Muscle of leg (tissue), 16 donors: Measurements from ENCODE around the gene ACADS. TPM values are rescaled to one million over a fixed set of nuclear protein-coding genes. Genes with fewer than 3 reads are reported as not detected.

Source experiments
- DNase-seq: peaks from one replicate; pipeline ENCODE4 v3.0.0; 2013
- H3K27ac ChIP-seq: one replicate; pipeline ENCODE4 v1.5.1; 2013; ENCODE audit warnings: mild to moderate bottlenecking, low read length, control low read depth
- H3K27me3 ChIP-seq: one replicate; pipeline ENCODE4 v1.6.1; 2013; ENCODE audit warnings: low read length; ENCODE audit not compliant: control insufficient read depth, insufficient read depth
- H3K36me3 ChIP-seq: one replicate; pipeline ENCODE4 v1.6.1; 2013; ENCODE audit warnings: low read length; ENCODE audit not compliant: control insufficient read depth, insufficient read depth
- H3K4me1 ChIP-seq: one replicate; pipeline ENCODE4 v1.6.1; 2013; ENCODE audit warnings: low read length; ENCODE audit not compliant: control insufficient read depth, insufficient read depth
- H3K4me3 ChIP-seq: one replicate; pipeline ENCODE4 v1.5.1; 2013; ENCODE audit warnings: low read length, control low read depth
- H3K9me3 ChIP-seq: replicated peaks from 2 replicates; pipeline ENCODE4 v1.6.1; 2013; ENCODE audit warnings: low read depth, low read length; ENCODE audit not compliant: control insufficient read depth
- WGBS: methylation state at CpG from one replicate; pipeline ENCODE4 v1.1.5; 2013; ENCODE audit warnings: missing lambda C conversion rate; ENCODE audit not compliant: insufficient coverage; 5-methylcytosine and 5-hydroxymethylcytosine counted together
- long read RNA-seq, 11 donors: transcript quantifications; one replicate each; lab custom pipeline, GENCODE V29; 2026
- polyA plus RNA-seq, 8 donors: library from polyadenylated mRNA; unstranded; fragments of 120-200 nt; gene quantifications; one replicate each; pipeline versions ENCODE4 v1.2.1 to v1.2.3, GENCODE V29; 2013; ENCODE audit warnings: inconsistent platforms in 1 of 8, low replicate concordance in 1 of 8; ENCODE audit not compliant: insufficient read length in 8 of 8, insufficient read depth in 1 of 8
- total RNA-seq: library from RNA; stranded (reverse); fragments of 120-200 nt; gene quantifications from one replicate; pipeline ENCODE4 v1.2.4, GENCODE V29; 2013

ACADS gene
- total RNA-seq (20.6 TPM), polyA plus RNA-seq (10 to 100 TPM; 13.1 to 22.7 (median 18.9) TPM)
- long read RNA-seq, donor 1 = 0 reads
- long read RNA-seq, donor 2 = 0 reads
- long read RNA-seq, donor 3, transcript ACADS-201 (10 exons, 1,950 nt) = major isoform, 12 of 14 reads
- long read RNA-seq, donor 3, partial matches to known transcripts = 0 of 14 reads
- long read RNA-seq, donor 3, other reads (novel, unspliced or antisense) = 0 of 14 reads
- long read RNA-seq, donor 4, transcript ACADS-201 (10 exons, 1,950 nt) = major isoform, 5 of 6 reads
- long read RNA-seq, donor 4, partial matches to known transcripts = 0 of 6 reads
- long read RNA-seq, donor 4, other reads (novel, unspliced or antisense) = 0 of 6 reads
- long read RNA-seq, donor 5, transcript ACADS-201 (10 exons, 1,950 nt) = major isoform, 19 of 19 reads
- long read RNA-seq, donor 5, partial matches to known transcripts = 0 of 19 reads
- long read RNA-seq, donor 5, other reads (novel, unspliced or antisense) = 0 of 19 reads
- long read RNA-seq, donor 6, transcript ACADS-201 (10 exons, 1,950 nt) = major isoform, 17 of 17 reads
- long read RNA-seq, donor 6, partial matches to known transcripts = 0 of 17 reads
- long read RNA-seq, donor 6, other reads (novel, unspliced or antisense) = 0 of 17 reads
- long read RNA-seq, donor 7, transcript ACADS-201 (10 exons, 1,950 nt) = major isoform, 5 of 5 reads
- long read RNA-seq, donor 7, partial matches to known transcripts = 0 of 5 reads
- long read RNA-seq, donor 7, other reads (novel, unspliced or antisense) = 0 of 5 reads
- long read RNA-seq, donor 8, partial matches to known transcripts = 0 of 3 reads
- long read RNA-seq, donor 8, other reads (novel, unspliced or antisense) = 0 of 3 reads
- long read RNA-seq, donor 9 = 0 reads
- long read RNA-seq, donor 10, transcript ACADS-201 (10 exons, 1,950 nt) = major isoform, 7 of 7 reads
- long read RNA-seq, donor 10, partial matches to known transcripts = 0 of 7 reads
- long read RNA-seq, donor 10, other reads (novel, unspliced or antisense) = 0 of 7 reads
- long read RNA-seq, donor 11, transcript ACADS-201 (10 exons, 1,950 nt) = major isoform, 10 of 10 reads
- long read RNA-seq, donor 11, partial matches to known transcripts = 0 of 10 reads
- long read RNA-seq, donor 11, other reads (novel, unspliced or antisense) = 0 of 10 reads

GRCh38 chr12:120725659-120726509 is at the start of gene ACADS:
TSS of gene ACADS (plus strand) at chr12:120725826. CDS start at chr12:120725886, 60 bp downstream.
- Histone ChIP-seq H3K9me3 (no peaks in the 10 kb centered on the region), H3K4me3 (peak within 1 kb of the TSS; percentile 56), H3K27ac (peak within 1 kb of the TSS; percentile 77), H3K27me3 (no peaks in the 10 kb centered on the region), H3K4me1 (peaks cover 17% of the 10 kb centered on the region), H3K36me3 (peaks cover 39% of the 10 kb centered on the region)
- DNase-seq = peak; percentile 93
- WGBS = 4% methylated on average over 64 of the region's 66 CpGs

GRCh38 chr12:120677765-120678473 is 47.7 kb upstream of the ACADS start:
- no peak for DNase-seq
- no peaks in the 10 kb centered on the region for H3K27me3 ChIP-seq
- H3K4me1 ChIP-seq = no peaks in the 10 kb centered on the region
- no peaks in the 10 kb centered on the region for H3K36me3 ChIP-seq
- H3K4me3 ChIP-seq = no peak overlapping the region
- H3K27ac ChIP-seq = peak overlapping the region; percentile 17
- no peaks in the 10 kb centered on the region for H3K9me3 ChIP-seq
- 52% methylated on average over 2 of the region's 7 CpGs for WGBS

GRCh38 chr12:120678572-120678971 is 47.1 kb upstream of the ACADS start:
- no peaks in the 10 kb centered on the region for H3K36me3 ChIP-seq
- DNase-seq = no peak
- no peaks in the 10 kb centered on the region for H3K4me1 ChIP-seq
- no peak overlapping the region for H3K4me3 ChIP-seq
- H3K27me3 ChIP-seq = no peaks in the 10 kb centered on the region
- H3K9me3 ChIP-seq = no peaks in the 10 kb centered on the region
- no CpG with 5 or more reads among the region's 8 CpGs for WGBS
- H3K27ac ChIP-seq = no peak overlapping the region

GRCh38 chr12:120680165-120680738 is 45.4 kb upstream of the ACADS start:
- DNase-seq = no peak
- 43% methylated on average over 3 of the region's 5 CpGs for WGBS
- no peak overlapping the region for H3K27ac ChIP-seq
- no peaks in the 10 kb centered on the region for H3K27me3 ChIP-seq
- H3K4me1 ChIP-seq = no peaks in the 10 kb centered on the region
- H3K36me3 ChIP-seq = no peaks in the 10 kb centered on the region
- no peak overlapping the region for H3K4me3 ChIP-seq
- H3K9me3 ChIP-seq = no peaks in the 10 kb centered on the region

- Histone ChIP-seq H3K27me3 (no peaks in the 10 kb centered on the region), H3K4me1 (peaks cover 18% of the 10 kb centered on the region), H3K4me3 (no peak overlapping the region), H3K9me3 (no peaks in the 10 kb centered on the region), H3K27ac (no peak overlapping the region), H3K36me3 (no peaks in the 10 kb centered on the region)
- DNase-seq = no peak
- WGBS = 52% methylated on average over 5 of the region's 8 CpGs
Observed at GRCh38 chr12:120684523-120684932, 41.1 kb upstream of the ACADS start.

- Histone ChIP-seq H3K27me3 (no peaks in the 10 kb centered on the region), H3K4me1 (peaks cover 20% of the 10 kb centered on the region), H3K27ac (peak overlapping the region; percentile 99), H3K36me3 (no peaks in the 10 kb centered on the region), H3K4me3 (no peak overlapping the region), H3K9me3 (no peaks in the 10 kb centered on the region)
- DNase-seq = no peak
- 60% methylated on average over 1 of the region's 3 CpGs for WGBS
Observed at GRCh38 chr12:120685522-120685921, 40.1 kb upstream of the ACADS start.

- peak overlapping the region; percentile 99 for H3K27ac ChIP-seq
- H3K27me3 ChIP-seq = no peaks in the 10 kb centered on the region
- no peaks in the 10 kb centered on the region for H3K9me3 ChIP-seq
- no peaks in the 10 kb centered on the region for H3K36me3 ChIP-seq
- WGBS = 0% methylated on average over 33 of the region's 46 CpGs
- peaks cover 23% of the 10 kb centered on the region for H3K4me1 ChIP-seq
- peak overlapping the region; percentile 78 for H3K4me3 ChIP-seq
- DNase-seq = peak; percentile 98
Observed at GRCh38 chr12:120686151-120686689, 39.4 kb upstream of the ACADS start.

- DNase-seq = peak; percentile 99
- Histone ChIP-seq H3K27ac (peak within 1 kb of the TSS; percentile 99), H3K27me3 (no peaks in the 10 kb centered on the region), H3K9me3 (no peaks in the 10 kb centered on the region), H3K36me3 (no peaks in the 10 kb centered on the region), H3K4me3 (peak within 1 kb of the TSS; percentile 78), H3K4me1 (peaks cover 23% of the 10 kb centered on the region)
- under 1% methylated on average over 72 of the region's 84 CpGs for whole genome bisulfite sequencing
Observed at GRCh38 chr12:120686690-120687577, 38.7 kb upstream of the ACADS start, which contains the start of gene MLEC. TSS of gene MLEC (plus strand) at chr12:120687149. CDS start at chr12:120687297, 148 bp downstream.
